Activated naive CD8-positive, alpha-beta T cell (primary cell): Measurements from ENCODE around the gene RAB40B.

Source experiments
- H3K27ac Mint-ChIP-seq: one replicate; pipeline ENCODE4 v1.8.0; 2021; ENCODE audit warnings: mixed read lengths
- H3K27me3 Mint-ChIP-seq: one replicate; pipeline ENCODE4 v1.8.0; 2021; ENCODE audit warnings: mixed read lengths
- H3K36me3 Mint-ChIP-seq: one replicate; pipeline ENCODE4 v1.8.0; 2021; ENCODE audit warnings: mixed read lengths
- H3K4me1 Mint-ChIP-seq: one replicate; pipeline ENCODE4 v1.8.0; 2021; ENCODE audit warnings: low read depth, mixed read lengths
- H3K4me3 Mint-ChIP-seq: one replicate; pipeline ENCODE4 v1.8.0; 2021; ENCODE audit warnings: mild to moderate bottlenecking, mixed read lengths
- H3K9me3 Mint-ChIP-seq: one replicate; pipeline ENCODE4 v1.8.0; 2021; ENCODE audit warnings: low read depth, mixed read lengths

Gene RAB40B

DNA sequence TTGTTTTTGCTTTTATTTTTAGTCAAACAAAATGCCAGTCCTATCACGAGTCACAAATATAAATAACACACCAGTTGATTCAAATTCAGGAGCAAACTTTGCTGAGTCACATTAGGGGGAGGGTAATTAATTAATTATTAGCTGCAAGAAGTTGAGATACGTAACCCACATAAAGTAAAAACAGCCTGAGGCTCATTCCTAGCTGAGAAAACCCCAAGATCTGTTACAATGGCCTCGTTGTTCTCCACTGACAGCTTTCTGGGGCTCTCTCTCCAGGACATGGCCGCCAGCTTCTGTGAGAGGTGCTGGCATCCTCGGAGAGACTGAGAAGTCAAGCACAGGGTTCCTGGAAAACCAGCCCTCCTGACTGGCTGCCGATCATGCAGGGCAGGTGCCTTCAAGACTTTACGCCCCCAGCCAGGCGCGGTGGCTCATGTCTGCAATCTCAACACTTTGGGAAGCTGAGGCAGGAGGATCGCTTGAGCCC lies 11.1 kb downstream of the RAB40B start:
- Mint-ChIP-seq H3K36me3 (peaks cover 3% of the 10 kb centered on the region), H3K4me3 (no peak overlapping the region), H3K9me3 (peaks cover under 1% of the 10 kb centered on the region)

DNA sequence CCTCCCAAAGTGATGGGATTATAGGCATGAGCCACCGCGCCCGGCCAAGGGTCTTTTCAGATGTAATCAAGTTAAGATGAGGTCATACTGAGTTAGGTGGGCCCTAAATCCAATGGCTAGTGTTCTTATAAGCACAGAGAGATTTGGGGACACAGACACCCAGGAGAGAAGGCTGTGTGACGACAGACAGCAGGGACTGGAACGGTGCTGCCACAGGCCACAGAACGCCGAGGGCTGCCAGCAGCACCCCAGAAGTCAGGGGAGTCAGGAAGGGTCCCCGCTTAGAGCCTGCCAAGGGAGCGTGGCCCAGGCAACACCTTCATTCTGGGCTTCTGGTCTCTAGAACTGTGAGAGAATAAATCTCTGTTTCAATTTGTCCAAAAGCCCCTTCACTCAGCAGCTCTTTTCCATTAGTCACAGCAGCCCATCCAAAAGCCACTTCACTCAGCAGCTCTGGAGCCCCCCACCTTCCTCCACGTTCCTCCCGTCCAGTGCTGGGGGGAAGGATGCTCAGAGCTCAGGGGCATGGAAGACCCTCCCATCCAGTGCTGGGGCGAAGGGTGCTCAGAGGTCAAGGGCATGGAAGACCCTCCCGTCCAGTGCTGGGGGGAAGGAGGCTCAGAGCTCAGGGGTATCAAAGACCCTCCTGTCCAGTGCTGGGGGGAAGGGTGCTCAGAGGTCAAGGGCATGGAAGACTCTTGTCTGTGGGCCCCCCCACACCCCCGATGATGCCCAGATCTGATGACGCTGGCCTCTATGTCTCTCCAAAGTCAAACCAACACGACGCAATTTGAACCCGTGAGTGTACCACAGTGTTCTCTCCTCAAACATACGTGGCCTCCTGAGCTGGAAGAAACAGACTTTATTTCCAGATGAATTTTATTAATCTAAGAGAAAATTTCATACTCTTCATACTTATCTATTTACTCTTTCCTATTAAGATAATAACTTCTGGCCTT lies 11.9 kb downstream of the RAB40B start:
- Mint-ChIP-seq H3K4me1 (peaks cover 3% of the 10 kb centered on the region), H3K27ac (no peak overlapping the region), H3K36me3 (peaks cover 10% of the 10 kb centered on the region), H3K9me3 (peaks cover 8% of the 10 kb centered on the region), H3K27me3 (no peaks in the 10 kb centered on the region), H3K4me3 (no peak overlapping the region)

More for the DNA sequence above, 11.1 kb downstream of the RAB40B start:
- Mint-ChIP-seq H3K27ac (no peak overlapping the region), H3K4me1 (peaks cover 3% of the 10 kb centered on the region), H3K27me3 (no peaks in the 10 kb centered on the region)

DNA sequence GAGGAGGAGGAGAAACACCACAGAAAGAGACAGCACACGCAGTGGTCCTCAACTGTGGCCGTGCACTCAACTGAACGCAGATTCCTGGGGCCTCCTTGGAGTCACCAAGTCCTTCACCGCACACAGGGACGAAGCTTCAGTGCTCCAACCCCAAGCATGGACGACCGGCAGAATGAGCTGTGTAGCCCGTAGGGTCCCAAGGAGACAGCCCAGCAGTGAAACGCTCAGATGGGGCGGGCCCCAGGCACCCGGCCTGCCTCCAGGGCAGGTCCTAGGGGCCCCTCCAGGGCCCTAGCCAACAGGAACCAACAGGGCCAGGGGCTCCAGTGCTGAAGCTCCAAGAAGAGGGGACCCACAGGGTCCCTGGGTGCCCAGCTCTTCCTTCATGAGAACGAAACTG lies 13.2 kb downstream of the RAB40B start:
- Mint-ChIP-seq H3K27ac (no peak overlapping the region), H3K27me3 (no peaks in the 10 kb centered on the region), H3K4me1 (no peaks in the 10 kb centered on the region), H3K9me3 (peaks cover 8% of the 10 kb centered on the region), H3K4me3 (no peak overlapping the region), H3K36me3 (peaks cover 12% of the 10 kb centered on the region)

DNA sequence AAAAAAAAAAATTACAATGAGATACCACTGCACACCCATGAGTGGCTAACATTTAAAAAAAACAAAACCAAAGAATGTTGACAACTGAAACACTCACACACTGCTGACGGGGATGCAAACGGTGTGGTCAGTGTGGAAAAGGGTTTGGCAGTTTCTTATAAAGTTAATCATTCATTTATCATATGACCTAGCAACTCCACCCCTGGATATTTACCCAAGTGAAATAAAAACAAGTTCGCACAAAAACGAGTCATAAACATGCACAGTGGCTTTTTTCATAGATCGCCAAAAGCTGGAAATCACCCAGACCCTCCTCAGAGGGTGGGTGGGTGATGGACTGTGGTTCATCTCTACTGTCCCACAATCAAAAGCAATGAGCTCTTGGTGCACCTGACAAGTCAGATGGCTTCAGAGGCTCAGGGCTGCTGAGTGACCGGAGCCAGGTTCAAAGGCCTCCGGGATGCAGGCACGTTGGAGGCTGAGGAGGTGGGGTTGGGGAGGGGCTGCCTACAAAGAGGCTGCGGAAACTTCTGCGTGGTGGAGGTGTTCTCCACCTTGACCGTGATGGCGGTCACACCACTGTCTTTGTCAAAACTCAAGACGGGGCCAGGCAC lies 14.2 kb downstream of the RAB40B start:
- no peaks in the 10 kb centered on the region for H3K4me1 Mint-ChIP-seq
- no peaks in the 10 kb centered on the region for H3K27me3 Mint-ChIP-seq
- H3K36me3 Mint-ChIP-seq: peaks cover 9% of the 10 kb centered on the region
- H3K9me3 Mint-ChIP-seq: peaks cover 8% of the 10 kb centered on the region
- no peak overlapping the region for H3K4me3 Mint-ChIP-seq
- H3K27ac Mint-ChIP-seq: no peak overlapping the region

DNA sequence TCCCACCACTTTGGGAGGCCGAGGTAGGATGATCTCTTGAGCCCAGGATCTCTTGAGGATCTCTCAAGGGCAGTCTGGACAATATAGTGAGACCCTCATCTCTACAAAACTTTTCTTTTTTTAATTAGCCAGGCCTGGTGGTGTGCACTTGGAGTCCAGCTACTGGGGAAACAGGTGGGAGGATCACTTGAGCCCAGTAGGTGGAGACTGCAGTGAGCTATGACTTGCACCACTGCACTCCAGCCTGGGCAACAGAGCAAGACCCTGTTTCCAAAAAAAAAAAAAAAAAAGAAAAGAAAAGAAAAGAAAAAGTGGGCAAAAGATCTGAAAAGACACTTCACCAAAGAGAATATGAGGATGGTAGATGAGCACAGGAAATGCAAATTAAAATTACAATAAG lies 15.0 kb downstream of the RAB40B start:
- Mint-ChIP-seq H3K4me1 (no peaks in the 10 kb centered on the region), H3K9me3 (peaks cover 8% of the 10 kb centered on the region), H3K36me3 (peaks cover 9% of the 10 kb centered on the region), H3K4me3 (no peak overlapping the region), H3K27ac (no peak overlapping the region), H3K27me3 (no peaks in the 10 kb centered on the region)

DNA sequence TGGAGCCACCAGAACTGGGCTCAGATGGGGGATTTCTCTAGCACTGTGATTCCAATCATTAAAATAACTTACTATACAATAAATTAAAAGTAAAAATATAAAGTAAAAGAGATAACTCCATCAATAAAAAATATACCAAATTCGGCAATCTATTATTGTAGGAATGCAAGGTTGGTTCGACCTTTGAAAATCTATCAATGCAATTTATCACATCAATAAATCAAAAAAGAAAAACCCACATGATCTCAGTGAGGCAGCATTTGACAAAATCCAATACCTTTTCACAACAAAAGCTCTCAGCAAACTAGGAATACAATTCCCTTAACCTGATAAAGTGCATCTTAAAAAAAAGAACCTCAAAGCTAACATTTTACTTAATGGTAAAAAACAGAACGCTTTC lies 17.0 kb downstream of the RAB40B start:
- no peaks in the 10 kb centered on the region for H3K4me1 Mint-ChIP-seq
- peaks cover 8% of the 10 kb centered on the region for H3K9me3 Mint-ChIP-seq
- no peak overlapping the region for H3K4me3 Mint-ChIP-seq
- no peaks in the 10 kb centered on the region for H3K27me3 Mint-ChIP-seq
- H3K36me3 Mint-ChIP-seq: peaks cover 11% of the 10 kb centered on the region
- no peak overlapping the region for H3K27ac Mint-ChIP-seq

DNA sequence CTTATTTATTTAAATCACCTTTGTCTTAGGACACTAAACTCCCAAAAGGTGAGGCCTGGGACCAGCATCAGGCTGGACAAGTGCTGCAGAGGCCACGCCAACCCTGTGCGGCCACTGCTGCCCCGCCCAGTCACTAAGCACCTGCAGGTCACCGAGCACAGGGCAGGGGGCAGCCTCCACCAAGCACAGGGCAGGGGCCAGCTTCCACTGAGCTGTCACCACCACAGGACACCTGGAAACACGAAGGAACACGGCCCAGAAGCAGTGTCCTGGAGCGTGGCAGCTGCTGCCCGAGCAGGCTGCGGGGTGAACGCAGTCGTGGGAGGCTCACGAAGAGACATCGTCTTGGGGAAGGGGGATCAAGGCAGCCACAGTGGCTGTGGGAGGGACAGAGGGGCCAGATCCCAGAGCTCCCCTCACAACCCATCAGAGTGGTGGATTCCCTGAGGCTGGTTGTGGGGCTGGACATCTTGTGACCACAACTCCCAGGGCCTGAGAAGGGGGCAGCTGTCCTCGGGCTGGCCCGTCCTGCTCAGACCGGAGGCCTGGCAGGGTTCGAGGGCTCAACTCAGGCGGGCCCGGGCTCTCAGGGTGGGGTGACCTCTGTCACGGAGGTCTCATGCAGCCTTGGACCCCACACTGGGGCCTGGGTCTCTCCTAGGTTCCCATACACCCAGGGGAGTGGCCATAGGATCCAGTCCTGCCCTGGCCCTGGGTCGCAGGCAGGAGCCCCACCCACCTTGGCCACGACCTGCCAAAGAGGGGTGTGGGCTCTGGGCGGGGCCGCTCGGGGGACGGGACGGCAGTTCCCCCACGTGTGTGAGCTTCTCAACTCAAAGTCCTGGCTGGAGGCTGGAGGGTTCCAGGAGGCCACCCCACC lies 18.7 kb downstream of the RAB40B start:
- H3K9me3 Mint-ChIP-seq: peaks cover 8% of the 10 kb centered on the region
- H3K4me3 Mint-ChIP-seq: no peak overlapping the region
- no peaks in the 10 kb centered on the region for H3K27me3 Mint-ChIP-seq
- peaks cover 11% of the 10 kb centered on the region for H3K36me3 Mint-ChIP-seq
- H3K4me1 Mint-ChIP-seq: no peaks in the 10 kb centered on the region
- no peak overlapping the region for H3K27ac Mint-ChIP-seq

DNA sequence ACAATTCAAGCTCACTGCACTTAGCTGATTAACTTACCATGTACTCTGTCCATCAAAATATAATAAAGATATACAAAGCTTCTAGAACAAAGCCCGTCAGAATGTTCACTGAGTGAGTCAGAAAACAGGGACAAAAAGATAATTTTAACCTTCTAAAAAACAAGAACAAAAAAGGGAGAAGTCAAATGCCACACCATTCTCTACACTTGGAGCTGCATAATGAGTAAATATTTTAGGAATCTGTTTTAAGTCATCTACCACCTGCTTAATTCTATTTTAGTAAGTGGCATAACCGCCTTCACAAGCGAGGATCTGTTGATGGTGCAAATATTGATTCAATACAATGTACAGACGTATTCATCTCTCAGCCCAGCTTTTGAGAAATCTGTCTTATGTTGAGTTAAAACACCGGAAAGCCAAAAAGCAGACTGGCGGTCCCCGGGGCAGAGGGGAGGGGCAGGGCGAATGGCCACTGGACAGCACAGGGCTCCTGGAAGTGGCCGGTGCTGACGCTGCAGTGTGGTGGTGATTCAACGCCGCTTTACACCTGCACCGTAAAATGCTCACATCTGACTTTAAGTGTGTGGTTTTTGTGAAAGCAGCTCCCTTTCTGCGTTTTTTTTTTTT lies 20.1 kb downstream of the RAB40B start:
- no peaks in the 10 kb centered on the region for H3K27me3 Mint-ChIP-seq
- H3K36me3 Mint-ChIP-seq: peaks cover 11% of the 10 kb centered on the region
- no peak overlapping the region for H3K4me3 Mint-ChIP-seq
- no peak overlapping the region for H3K27ac Mint-ChIP-seq
- H3K4me1 Mint-ChIP-seq: no peaks in the 10 kb centered on the region
- peaks cover 8% of the 10 kb centered on the region for H3K9me3 Mint-ChIP-seq

DNA sequence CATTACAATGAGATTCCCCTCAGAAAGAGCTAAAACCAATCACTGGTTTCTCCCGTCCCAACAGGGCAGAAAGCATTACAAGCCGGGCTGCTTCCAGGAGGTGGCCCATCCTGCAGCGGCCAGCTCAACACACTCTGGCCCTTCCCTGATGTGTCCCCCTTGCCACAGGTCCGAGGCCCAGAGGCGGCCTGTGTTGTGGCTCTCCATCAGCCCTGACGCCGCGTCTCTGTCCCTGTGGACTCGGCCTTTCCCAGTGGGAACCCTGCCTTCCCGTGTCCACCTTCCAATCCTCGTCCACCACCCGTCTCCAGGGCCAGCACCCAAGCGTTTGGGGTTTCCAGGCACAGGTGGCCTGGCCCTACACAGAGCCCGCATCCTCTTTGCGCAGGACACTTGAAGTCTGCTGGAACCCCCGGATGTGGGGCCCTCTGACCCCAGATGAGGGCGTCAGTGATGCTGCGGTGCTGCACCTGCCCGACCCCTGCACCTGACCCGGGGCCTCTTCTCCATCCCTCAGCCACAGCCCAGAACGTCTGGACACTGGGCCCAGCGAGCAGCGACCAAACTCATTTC lies 21.1 kb downstream of the RAB40B start:
- Mint-ChIP-seq H3K27ac (no peak overlapping the region), H3K4me1 (no peaks in the 10 kb centered on the region), H3K27me3 (no peaks in the 10 kb centered on the region), H3K9me3 (peaks cover 8% of the 10 kb centered on the region), H3K36me3 (peaks cover 11% of the 10 kb centered on the region), H3K4me3 (no peak overlapping the region)

DNA sequence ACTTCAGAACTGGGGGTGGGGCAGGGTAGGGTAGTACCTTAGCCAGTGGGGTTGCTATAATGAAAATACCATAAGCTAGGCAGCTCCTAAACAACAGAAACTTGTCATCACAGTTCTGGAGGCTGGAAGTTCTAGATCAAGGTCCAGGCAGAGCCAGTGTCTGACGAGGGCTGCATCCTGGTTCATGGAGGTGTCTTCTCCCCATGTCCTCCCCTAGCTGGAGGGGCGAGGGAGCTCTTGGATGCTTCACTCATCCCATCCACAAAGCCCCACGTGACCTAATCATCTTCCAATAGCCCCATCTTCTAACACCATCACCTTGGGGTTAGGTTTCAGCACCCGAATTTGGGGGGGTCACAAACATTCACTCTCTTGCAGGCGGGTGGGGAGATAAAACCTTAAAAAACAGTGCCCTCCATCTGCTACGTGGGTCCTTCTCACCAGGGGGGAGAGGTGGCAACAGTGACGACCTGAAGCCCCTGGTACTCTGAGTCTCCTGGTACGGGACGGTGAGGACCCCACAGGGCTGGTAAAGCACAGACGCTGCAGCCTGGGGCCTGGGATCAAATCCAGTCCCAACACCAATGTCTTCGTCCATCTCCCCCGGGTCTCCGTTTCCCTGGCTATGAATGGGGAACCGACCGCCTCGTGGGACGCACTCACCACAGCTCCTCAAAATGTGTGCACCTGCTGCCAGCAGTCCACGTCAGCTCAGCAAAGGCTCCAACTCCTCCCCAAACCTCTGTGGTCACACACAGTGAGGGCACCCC lies 22.8 kb downstream of the RAB40B start:
- Mint-ChIP-seq H3K27me3 (no peaks in the 10 kb centered on the region), H3K27ac (no peak overlapping the region), H3K36me3 (peaks cover 2% of the 10 kb centered on the region), H3K4me1 (no peaks in the 10 kb centered on the region), H3K4me3 (no peak overlapping the region), H3K9me3 (no peaks in the 10 kb centered on the region)

DNA sequence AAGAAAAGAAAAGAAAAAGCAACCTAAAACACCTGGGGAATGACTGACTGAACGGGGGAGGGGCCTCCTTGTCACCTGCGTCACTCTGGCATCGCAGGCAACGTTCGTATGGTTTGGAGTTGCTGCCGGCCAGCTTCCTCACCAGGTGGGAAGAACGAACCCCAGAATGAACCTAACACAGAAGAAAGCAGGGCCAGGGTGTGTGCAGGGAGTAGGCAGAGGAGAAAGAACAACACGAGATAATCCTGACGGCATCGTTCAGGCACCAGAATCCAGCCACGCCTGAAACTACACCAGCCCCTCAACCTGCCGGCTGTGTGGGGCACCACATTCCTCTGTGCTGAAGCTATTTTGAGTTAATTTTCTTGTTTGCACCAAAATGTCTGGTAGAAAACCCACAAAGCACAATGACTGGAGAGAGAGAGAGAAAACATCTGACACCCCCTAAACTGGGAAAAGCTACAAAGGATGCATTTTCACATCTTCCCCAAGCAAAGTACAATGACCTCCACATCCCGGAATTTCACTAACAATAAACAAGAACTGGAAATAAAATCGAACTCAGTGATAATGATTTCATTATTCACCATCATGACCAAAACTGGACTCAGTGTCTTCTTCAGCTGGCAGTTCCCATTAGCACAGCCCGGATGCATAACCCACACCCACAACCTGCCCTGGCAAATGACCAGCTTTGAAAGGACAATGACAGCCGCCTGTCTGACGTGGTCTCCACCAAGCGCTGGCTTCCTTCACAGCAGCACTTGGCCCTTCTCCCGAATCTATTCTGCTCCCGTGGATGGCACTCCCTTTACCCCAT lies 23.6 kb downstream of the RAB40B start:
- H3K4me3 Mint-ChIP-seq: no peak overlapping the region
- no peaks in the 10 kb centered on the region for H3K4me1 Mint-ChIP-seq
- H3K36me3 Mint-ChIP-seq: peaks cover 2% of the 10 kb centered on the region
- no peak overlapping the region for H3K27ac Mint-ChIP-seq
- H3K27me3 Mint-ChIP-seq: no peaks in the 10 kb centered on the region
- no peaks in the 10 kb centered on the region for H3K9me3 Mint-ChIP-seq

DNA sequence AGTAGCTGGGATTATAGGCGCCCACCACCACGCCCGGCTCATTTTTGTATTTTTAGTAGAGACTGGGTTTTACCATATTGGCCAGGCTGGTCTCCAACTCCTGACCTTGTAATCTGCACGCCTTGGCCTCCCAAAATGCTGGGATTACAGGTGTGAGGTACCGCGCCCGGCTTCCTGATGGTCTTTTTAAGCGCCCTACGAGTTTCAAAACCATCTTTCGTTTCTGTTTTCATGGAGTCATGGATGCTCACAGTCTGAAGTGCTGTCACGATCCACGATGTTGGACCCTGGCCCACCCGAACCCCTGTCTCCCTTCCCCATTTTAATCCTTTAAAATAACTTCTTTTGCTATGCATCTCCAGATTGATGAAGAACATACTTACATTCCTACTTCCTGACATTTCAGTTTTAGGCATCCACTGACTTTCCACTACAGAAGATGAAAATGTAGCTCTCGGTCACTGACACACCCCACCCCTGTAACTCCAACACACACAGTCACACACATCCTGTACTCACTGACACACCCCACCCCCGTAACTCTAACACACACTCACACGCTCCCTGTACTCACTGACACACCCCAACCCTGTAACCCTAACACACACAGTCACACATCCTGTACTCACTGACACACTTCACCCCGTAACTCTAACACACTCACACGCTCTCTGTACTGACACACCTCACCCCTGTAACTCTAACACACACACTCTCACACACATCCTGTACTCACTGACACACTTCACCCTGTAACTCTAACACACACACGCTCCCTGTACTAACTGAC lies 27.6 kb downstream of the RAB40B start:
- Mint-ChIP-seq H3K9me3 (no peaks in the 10 kb centered on the region), H3K36me3 (no peaks in the 10 kb centered on the region), H3K27me3 (no peaks in the 10 kb centered on the region), H3K4me1 (peaks cover 2% of the 10 kb centered on the region), H3K4me3 (no peak overlapping the region), H3K27ac (no peak overlapping the region)
